GM19452 (cell line): ENCODE data around the gene QTRT2.

Experiments used
- ATAC-seq: cut with Tn5 transposase; IDR thresholded peaks from one replicate; pipeline ENCODE4 v1.9.1; 2021; ENCODE audit not compliant: unreplicated experiment

Gene QTRT2

DNA sequence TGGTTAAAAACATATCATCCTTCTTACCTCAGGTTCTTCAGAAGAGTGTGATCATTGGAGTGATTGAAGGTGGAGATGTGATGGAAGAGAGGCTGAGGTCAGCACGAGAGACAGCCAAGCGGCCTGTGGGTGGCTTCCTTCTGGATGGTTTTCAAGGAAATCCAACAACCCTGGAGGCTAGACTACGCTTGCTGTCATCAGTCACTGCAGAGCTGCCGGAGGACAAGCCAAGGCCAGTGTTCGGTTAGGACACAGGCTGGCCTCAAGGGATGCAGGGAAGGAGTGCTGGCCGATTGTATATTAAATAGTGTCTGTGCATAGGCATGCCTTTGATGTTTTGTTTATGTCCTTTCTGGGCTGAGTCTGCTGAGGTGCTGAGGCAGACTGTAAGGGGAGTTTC, 20.2 kb downstream of the QTRT2 start:
- no peak for ATAC-seq

DNA sequence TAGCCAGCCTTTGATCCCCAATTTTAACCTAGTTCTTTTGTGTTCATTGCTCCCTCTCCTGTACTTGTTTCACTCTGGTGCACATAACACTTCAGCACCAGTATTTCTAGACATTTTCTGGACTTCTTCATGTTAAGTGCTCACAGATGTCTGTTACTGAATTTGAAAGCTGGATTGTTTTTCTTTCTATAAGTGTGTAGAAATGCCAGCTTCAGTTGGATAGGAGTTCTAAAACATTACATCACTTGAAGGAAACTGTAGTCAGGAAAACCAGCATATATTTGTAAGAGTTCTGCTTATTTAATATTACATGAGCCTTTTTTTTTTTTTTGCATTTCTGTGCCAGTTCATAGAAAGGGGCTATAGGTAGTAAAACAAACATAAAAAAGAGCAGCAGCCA, 21.6 kb downstream of the QTRT2 start:
- ATAC-seq = no peak

DNA sequence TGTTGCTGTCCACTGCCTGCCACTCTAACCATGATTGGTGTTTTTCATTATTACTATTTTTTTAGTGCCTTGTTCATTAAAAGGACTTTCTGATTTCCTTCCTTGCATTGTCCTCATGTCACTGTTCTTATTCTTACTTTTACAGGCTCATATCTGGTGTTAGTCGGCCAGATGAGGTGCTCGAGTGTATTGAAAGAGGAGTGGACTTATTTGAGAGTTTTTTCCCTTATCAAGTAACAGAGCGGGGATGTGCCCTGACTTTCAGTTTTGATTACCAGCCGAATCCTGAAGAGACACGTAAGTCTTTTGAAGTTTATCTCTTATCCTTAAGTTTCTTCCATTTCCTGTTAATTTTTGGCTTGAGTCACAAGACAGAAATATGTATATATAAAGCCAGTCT, 23.2 kb downstream of the QTRT2 start:
- ATAC-seq = no peak

DNA sequence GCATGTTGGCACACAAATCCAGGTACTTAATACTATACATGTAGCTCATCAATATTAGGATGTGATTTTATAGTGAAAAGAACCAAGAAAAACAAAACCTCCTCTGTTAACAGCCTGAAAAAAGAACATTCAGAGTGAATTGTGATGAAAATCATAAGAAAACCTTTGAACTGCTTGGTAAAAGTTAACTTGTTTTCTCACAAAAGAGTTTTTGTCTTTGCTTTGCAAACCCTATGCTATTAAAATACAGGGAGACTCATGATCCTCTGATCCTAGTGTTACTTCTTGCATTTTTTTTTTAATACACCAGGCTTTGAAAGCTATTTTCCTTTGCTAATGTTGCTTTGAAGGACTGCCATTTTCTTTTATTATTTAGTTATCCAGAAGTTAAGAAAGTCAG, 23.7 kb downstream of the QTRT2 start:
- ATAC-seq = no peak

DNA sequence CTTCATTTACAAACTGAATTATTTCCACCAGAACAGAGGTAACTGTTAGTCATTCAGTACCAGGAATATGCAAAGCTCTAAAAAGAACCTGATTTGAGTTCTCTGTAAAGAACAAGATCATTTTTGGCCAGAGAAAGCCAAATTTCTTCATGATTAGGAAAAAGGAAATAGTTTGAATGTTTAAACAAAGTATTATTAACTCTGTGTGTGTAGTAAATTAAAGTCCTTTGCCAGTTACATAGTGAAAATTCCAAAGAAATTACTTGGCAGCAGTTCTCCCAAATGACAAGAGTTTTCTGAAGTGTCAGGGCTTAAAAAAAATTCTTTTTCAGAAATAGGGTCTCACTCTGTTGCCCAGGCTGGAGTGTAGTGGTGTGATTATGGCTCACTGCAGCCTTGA, 24.5 kb downstream of the QTRT2 start:
- ATAC-seq = no peak

DNA sequence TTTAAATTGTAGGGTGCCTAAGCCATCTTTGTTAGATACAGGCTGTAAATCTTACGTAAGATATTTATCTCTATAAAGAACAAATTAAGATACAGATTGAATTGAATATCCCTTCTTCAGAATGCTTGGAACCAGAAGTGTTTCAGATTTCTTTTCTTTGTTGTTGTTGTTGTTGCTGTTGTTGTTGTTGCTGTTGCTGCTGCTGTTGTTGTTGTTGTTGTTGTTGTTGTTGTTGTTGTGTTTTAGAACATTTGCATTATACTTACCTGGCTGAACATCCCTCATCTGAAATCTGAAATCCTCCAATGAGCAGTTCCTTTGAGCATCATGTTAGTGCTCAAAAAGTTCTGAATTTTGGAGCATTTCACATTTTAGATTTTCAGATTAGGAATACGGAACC, 26.6 kb downstream of the QTRT2 start:
- ATAC-seq = no peak

DNA sequence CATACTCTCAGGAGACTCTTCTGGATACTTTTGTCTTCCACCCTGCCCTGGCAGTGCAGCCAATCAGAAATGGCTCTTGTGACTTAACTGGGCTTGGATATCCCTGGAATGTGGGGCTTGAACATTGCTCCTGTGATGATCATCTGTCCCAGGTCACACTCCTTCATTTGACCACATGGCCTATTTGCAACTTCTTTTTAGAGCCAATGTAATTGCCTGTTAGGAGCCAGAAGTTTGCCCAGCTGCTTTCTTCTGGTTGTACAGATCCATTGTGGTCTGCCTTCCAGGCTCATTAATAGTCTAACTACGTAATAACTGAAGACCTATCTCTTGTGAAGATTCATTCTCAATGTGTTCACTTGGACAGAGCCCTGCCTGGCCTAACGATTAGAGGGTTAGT, 29.8 kb downstream of the QTRT2 start:
- no peak for ATAC-seq

DNA sequence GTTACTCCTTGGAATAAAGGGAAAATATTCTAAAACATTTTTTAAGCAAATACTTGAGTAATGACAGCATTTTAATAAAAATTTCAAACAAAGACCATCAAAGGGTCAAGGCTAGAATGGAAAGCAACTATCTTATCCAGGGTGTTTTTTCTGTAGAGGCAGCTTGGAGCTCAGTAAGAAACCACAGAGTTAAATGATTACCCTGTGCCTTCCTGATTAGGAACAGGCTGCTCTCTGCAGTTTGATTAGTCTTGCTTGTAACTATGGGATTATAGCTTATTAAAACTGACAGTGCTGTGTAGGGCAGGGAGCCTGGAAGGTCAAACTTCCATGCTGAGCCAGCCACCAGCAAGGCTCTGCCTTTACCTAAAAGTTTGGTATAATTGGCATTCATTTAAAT, 33.1 kb downstream of the QTRT2 start:
- peak; percentile 57 for ATAC-seq

DNA sequence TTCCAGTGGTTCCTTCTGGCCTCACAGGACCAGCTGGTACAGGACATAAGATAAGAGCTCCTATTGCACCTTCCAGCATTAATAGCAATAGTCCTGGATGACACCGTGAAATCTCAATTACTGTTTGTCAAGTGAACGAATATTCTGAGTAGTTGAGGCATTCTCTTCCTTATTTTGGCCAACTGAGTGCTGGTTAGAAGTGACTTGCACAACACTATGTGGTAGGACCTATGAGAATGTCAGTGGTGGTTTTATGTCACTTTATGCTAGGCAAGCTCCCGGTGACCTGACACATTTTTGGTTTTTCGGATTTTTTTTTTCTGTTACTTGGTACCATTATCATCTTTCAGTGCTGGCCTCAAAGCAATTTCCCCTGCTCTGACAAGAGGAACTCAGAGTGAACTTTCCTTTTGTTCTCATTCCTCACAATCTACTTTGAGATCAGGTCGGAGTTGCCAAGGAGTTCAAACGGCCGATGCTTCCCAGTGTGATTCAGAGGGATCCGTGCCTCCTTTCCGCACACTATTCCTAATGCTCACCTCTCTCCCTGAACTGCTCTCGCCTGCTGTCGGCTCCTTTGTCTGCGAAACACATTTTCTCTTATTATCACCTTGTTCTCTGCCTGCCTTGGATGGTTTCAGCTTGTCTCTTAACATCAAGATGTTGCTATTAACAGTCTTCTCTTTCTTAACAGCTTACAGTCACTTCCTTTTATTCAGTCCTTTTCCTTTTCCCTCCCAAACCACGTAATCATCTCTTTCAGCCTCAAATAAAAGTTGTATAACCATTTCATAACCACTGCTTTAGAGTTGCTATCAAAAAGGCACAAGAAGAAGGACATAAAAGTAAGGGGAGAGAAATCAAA, 35.8 kb downstream of the QTRT2 start:
- ATAC-seq = no peak

DNA sequence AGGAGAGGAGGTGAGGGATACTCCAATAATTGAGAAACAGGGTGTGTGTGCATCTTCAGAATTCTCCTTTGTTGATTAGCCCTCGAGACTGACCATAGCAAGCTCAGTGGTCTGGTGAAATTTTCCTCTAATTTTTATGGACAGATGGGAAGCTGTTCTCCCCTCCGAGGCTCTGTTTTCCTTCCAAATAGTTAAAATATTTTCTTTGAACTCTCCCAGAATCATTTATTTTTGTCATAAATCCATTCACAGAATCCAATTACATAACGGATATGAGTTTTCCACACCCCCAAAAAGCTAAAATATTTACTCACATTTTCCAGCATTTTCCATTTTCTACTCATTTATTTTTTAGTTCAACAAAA, 36.5 kb downstream of the QTRT2 start:
- no peak for ATAC-seq

DNA sequence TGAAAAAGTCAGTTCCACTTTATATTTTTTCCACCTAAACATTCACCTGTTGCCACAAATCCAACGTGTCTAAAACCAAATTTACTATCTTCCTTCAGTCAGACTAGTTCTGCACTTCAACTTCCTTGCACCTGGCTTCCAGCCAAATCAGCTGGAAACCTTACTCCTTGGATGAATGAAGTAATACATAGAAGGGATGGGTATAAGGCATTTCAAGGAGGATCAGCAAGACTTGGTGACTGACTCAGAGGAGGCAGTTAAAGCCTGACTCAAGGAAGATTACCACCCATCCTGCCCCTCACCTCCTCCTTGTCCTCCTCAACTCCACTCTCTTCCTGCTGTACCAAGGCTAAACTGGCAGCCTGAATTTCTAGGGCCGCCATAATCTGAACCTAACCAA, 37.1 kb downstream of the QTRT2 start:
- ATAC-seq = no peak

DNA sequence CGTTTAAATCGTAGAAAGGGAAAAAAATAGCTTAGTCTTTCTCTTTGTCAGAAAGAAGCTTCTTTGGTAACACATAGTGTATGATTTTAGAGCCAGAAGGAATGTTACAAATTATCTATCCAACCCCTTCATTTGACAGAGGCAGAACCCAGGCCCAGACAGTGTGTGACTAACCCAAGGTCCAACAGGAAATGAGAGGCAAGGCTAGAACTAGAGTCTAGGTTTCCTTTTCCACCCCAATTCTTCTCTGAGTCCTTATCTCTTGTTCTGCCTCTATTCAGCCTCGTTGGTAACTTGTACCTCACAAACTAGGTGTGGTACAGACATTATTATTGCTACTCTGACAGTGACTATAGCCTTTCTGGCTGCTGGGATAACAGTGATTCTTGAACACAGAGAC, 39.3 kb downstream of the QTRT2 start:
- ATAC-seq = no peak

DNA sequence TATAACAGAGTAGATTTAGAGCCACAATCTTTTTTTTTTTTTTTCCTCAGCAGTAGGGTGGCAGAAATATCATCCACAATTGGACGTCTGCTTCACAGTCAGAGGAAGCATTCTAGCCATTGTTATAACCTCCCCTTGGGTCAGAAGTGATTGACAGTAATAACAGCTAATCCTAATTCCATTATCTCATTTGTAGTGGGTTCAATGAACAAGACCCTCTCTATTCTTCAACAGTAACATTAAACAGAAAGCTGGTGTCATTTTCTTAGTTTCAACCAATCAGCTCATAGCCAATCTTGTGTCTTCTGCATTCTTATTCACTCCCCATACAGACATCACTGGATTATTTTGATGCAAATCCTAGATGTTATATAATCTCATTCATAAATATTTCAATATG, 44.6 kb downstream of the QTRT2 start:
- no peak for ATAC-seq

DNA sequence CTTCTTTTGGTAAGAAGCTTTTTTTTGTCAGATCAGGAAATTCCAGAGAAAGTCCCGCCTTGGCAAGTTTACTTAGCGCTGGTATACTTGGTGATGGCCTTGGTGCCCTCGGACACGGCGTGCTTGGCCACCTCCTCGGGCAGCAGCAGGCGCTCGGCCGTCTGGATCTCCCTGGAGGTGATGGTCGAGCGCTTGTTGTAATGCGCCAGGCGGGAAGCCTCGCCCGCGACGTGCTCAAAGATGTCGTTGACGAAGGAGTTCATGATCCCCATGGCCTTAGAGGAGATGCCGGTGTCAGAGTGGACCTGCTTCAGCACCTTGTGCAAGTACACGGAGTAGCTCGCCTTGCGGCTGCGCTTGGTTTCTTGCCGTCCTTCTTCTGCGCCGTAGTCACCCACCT, 46.6 kb downstream of the QTRT2 start:
- ATAC-seq = no peak

DNA sequence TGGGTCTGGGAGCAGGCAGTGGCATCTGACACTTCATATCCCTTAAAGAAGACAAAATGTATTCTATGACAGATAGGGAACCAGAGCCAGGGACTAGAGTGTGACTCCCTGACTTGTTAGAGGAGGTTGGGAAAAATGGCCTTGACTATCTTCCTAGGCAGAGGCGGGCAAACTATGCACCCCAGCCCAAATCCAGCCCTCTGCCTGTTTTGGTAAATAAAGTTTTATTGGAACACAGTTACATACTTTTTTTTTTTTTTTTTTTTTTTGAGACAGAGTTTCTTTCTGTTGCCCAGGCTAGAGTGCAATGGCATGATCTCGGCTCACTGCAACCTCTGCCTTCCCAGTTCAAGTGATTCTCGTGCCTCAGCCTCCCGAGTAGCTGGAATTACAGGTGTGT, 47.3 kb downstream of the QTRT2 start:
- no peak for ATAC-seq

DNA sequence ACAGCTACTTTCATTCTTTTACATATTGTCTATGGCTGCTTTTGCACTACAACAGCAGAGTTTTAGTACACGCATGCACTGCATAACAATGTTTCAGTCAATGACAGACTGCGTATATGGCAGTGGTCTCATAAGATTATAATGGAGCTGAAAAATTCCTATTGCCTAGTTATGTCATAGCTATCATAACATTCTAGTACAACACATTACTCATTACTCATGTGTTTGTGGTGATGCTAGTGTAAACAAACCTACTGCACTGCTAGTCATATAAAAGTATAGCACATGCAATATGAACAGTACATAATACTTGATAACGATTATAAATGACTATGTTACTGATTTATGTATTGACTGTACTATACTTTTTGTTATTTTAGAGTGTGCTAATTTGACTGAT, 47.9 kb downstream of the QTRT2 start:
- ATAC-seq = no peak

DNA sequence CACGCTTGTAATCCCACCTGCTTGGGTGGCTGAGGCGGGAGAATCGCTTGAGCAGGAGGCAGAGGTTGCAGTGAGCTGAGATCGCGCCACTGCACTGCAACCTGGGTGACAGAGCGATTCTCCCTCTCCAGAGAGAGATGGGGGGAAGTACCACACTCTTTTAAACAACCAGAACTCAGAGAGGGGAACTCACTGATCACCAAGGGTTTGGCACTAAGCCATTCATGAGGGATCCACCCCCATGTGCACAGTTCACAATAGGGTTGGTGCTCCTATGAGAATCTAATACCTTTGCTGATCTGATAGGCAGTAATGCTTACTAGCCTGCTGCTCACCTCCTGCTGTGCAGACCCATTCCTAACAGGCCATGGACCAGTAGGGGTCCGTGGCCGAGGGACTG, 51.6 kb downstream of the QTRT2 start:
- no peak for ATAC-seq

DNA sequence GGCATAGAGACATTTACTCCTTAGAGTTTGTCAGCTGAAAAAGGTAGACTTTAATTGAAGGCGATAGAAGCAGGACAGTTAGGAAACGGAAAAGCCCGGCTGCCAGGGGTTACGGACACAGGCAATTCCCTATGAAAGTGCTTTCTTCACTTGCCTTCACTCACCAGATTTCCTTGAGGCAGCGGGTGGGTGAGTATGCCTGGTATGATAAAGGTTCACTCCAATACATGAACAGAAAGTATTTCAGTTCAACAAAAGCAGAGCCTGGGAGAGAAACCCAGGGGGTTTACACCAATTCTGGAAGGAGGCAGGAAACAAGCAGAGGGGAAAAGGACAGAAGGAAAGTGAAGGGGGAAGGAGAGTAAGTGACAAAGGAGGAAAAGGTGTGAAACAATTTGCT, 53.9 kb downstream of the QTRT2 start:
- no peak for ATAC-seq

DNA sequence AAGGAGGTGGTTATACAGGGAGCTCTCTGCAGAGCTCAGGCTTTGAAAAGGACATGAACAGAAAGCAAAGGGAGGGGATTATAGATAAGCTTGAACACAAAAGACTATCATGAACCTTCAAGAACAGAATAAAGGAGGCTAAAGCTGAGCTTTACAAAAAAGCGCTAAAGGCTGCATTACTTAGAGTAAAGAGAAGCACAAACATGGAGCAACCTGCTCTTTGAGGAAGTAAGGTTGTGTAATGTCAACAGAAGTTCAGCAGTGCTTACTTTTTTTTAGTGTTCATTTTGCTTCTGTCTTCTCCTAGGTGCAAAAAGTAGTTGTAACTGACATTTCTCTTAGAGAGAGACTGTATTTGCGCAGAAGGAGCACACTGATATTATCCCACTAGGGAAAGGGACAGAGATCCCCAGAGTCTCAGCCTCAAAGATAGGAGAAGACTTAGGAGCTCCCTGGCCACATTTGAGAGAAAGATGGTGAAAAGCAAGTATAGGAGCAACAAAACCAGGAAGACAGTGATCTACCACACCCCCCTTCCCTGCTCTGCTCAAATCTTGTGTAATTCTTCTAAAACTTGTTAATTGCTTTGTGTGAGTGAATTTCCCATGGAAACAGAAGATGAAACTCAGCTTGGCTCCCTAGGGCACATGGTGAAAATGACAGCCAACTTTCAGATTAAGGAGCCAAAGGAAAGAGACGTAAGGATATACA, 54.7 kb downstream of the QTRT2 start:
- no peak for ATAC-seq

DNA sequence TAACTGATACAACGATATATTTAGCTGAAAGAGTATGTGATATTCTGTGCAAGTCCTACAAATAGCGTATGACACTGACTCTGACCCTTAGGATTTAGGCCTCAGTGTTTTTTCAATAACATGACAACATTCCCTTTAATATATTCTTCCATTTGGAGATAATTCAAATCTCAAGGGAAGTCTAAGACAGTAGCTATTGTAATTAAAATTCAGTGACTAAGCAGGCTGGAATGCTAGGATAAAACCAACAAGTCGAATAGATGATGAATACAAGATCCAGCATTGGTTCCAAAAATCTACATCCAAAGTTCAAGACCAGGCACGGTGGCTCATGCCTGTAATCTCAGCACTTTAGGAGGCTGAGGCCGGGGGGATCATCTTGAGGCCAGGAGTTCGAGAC, 56.2 kb downstream of the QTRT2 start:
- ATAC-seq = no peak

DNA sequence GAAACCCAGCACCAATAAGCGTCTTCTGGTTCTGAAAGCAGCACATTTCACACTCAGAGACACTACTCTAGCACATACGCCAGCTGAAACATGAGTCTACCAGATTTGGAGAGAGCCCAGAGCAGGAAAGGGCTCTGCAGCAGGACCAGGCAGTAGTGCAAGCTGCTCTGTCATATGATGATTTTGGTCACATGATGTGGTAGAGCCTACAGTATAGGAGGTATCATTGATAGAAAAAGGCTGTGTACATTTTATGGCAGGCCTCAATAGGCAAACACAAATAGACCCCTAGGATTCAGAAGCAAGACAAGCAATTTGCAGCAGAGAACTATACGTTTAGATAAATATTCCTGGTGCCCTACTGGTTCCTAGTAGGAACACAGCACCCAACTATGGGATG, 58.2 kb downstream of the QTRT2 start:
- no peak for ATAC-seq

DNA sequence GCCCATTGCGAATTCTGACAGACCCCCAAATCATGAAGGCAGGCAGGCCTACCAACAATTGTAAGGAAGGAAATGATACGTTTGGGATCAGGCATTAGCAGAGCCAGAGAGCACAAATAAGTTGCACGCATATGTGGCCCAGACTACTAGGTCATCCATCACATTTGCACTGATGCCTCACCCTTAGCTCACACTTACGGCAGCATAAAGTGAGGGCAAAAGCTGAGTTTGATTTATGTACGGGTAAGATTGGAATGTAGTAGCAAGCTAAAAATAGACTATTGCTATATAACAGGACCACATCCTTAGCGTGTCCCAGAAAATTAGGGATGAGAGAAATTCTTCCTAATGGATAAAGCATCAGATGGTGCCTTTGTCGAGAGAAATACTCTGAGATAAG, 58.6 kb downstream of the QTRT2 start:
- no peak for ATAC-seq

DNA sequence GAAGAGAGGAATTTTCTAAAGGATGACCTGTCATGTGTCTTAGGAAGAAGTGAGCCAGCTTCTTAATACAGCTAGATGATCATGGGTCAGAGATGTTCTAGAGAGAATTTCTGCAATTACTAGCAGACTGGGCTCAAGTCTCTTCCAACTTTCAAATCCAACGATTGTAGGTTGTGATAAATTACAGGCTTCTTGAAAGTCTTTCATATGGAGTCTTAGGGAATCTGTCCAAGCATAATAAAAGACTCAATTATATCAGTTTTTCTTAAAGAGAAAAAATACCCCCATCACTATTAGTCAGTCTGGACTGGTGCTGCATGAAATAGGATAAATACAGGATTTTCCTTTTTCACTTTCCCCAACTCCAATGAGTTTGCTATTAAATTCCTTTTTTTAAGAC, 63.2 kb downstream of the QTRT2 start:
- ATAC-seq = no peak
